ENCODE results near the gene SLCO1A2. TPM values are rescaled to one million over a fixed set of nuclear protein-coding genes. Genes with fewer than 3 reads are reported as not detected.
"Not testable (repeated sequence)": the region's sequence is repeated elsewhere in the genome, so short reads cannot be mapped to it uniquely, and the experiment has no call there.

SLCO1A2 gene, protein sequence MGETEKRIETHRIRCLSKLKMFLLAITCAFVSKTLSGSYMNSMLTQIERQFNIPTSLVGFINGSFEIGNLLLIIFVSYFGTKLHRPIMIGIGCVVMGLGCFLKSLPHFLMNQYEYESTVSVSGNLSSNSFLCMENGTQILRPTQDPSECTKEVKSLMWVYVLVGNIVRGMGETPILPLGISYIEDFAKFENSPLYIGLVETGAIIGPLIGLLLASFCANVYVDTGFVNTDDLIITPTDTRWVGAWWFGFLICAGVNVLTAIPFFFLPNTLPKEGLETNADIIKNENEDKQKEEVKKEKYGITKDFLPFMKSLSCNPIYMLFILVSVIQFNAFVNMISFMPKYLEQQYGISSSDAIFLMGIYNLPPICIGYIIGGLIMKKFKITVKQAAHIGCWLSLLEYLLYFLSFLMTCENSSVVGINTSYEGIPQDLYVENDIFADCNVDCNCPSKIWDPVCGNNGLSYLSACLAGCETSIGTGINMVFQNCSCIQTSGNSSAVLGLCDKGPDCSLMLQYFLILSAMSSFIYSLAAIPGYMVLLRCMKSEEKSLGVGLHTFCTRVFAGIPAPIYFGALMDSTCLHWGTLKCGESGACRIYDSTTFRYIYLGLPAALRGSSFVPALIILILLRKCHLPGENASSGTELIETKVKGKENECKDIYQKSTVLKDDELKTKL
- under 1 TPM in 1 of 4 donors, not detected in 3; 0.22 TPM for total RNA-seq

DNA sequence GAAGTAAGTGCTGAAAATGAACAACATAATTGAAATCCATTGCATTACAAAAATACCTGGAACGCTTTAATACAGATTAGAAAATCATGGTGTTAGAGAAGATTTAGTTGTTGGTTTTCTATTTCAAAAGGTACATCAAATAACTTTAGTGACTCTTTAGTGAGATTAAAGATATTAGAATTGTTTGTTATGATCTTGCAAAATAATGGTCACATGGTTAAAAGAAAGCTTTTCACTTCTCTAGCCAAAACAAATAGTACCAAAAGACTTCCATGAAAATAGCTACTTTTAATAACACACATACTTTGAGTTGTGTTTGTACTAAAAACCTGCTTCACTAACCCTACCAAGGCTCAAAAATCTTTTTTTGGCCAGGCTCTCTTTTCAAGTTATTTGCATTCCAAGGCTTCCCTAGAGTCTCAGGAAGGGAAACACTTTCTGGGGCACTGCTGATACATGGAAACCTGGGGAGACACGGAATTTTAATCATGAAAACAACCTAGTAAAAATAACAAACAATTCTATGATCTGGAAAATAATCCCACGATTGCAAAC lies at the start of gene SLCO1A2:
TSS of gene SLCO1A2 (minus strand) at position 147 of the 555 bp plus-strand sequence. CDS start 270 bp downstream, outside the sequence.
- Histone ChIP-seq H3K4me1 (peaks cover 0 to 12% (median 0%) of the 10 kb centered on the region in 4 donors), H3K9me3 (peaks cover 0 to 12% (median 0%) of the 10 kb centered on the region in 4 donors), H3K27ac (peak within 1 kb of the TSS in 1 of 4 donors; percentile 10), H3K4me3 (no peak within 1 kb of the TSS), H3K36me3 (no peaks in the 10 kb centered on the region), H3K27me3 (no peaks in the 10 kb centered on the region)
- WGBS, 2 donors, result 50 to 62% methylated on average over 3 of the region's 3 CpGs
- no peak for DNase-seq (ENCODE audit: low spot score in 2 of 2)
- TF ChIP-seq POLR2A (IDR thresholded peaks at IDR 0.05) (no peak), EP300 (IDR thresholded peaks at IDR 0.05) (no peak)
- TF ChIP-seq, protein P1, sequence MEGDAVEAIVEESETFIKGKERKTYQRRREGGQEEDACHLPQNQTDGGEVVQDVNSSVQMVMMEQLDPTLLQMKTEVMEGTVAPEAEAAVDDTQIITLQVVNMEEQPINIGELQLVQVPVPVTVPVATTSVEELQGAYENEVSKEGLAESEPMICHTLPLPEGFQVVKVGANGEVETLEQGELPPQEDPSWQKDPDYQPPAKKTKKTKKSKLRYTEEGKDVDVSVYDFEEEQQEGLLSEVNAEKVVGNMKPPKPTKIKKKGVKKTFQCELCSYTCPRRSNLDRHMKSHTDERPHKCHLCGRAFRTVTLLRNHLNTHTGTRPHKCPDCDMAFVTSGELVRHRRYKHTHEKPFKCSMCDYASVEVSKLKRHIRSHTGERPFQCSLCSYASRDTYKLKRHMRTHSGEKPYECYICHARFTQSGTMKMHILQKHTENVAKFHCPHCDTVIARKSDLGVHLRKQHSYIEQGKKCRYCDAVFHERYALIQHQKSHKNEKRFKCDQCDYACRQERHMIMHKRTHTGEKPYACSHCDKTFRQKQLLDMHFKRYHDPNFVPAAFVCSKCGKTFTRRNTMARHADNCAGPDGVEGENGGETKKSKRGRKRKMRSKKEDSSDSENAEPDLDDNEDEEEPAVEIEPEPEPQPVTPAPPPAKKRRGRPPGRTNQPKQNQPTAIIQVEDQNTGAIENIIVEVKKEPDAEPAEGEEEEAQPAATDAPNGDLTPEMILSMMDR (IDR thresholded peaks at IDR 0.05), result no peak

GRCh38 chr12:21384261-21384660 lies 49.5 kb upstream of the SLCO1A2 start:
- no peaks in the 10 kb centered on the region for H3K4me1 ChIP-seq
- no peaks in the 10 kb centered on the region for H3K27me3 ChIP-seq
- H3K9me3 ChIP-seq, result no peaks in the 10 kb centered on the region
- H3K4me3 ChIP-seq, result no peak overlapping the region
- H3K27ac ChIP-seq, result no peak overlapping the region
- no peaks in the 10 kb centered on the region for H3K36me3 ChIP-seq
- no peak for DNase-seq (ENCODE audit: low spot score in 2 of 2)
- 80 to 82% methylated on average over 2 of the region's 2 CpGs for WGBS, 2 donors
- TF ChIP-seq, protein P1 (IDR thresholded peaks at IDR 0.05), result no peak
- TF ChIP-seq POLR2A (IDR thresholded peaks at IDR 0.05) (no peak), EP300 (IDR thresholded peaks at IDR 0.05) (no peak)

DNA sequence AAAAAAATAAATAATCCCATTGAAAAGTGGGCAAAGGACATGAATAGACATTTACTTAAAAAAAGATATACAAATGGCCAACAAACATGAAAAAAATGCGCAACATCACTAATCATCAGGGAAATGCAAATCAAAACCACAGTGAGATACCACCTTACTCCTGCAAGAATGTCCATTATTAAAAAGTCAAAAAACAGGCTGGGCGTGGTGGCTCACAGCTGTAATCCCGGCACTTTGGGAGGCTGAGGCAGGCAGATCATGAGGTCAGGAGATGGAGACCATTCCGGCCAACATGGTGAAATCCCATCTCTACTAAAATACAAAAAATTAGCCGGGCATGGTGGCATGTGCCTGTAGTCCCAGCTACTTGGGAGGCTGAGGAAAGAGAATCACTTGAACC lies 46.6 kb upstream of the SLCO1A2 start:
- WGBS, 2 donors, result 92 to 98% methylated on average over 5 of the region's 5 CpGs
- not testable (repeated sequence) for DNase-seq (ENCODE audit: low spot score in 2 of 2); H3K9me3 ChIP-seq; H3K27me3 ChIP-seq; H3K36me3 ChIP-seq; H3K27ac ChIP-seq; H3K4me3 ChIP-seq; H3K4me1 ChIP-seq

DNA sequence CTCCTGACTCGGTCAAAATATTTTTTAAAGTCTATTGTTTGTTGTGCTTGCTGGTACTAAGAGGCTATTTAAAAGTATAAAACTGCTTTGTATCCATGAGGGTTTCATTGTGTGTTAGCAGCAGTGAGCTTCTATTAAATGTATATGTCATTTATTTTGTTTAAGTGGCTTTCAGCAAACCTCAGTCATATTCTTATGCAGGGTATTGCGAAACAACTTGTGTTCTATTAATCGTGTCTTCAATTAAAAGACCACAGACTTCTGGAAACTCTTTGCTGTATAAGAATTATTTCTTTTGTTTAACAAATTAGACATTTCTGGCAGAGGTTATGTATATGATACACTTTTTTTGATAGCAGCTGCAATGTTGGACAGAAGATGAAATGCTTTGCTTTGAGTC lies 44.5 kb upstream of the SLCO1A2 start:
- 52 to 61% methylated on average over 3 of the region's 3 CpGs for WGBS, 2 donors
- Histone ChIP-seq H3K36me3 (no peaks in the 10 kb centered on the region), H3K4me3 (no peak overlapping the region), H3K9me3 (no peaks in the 10 kb centered on the region), H3K27ac (no peak overlapping the region), H3K4me1 (no peaks in the 10 kb centered on the region), H3K27me3 (no peaks in the 10 kb centered on the region)
- no peak for DNase-seq (ENCODE audit: low spot score in 2 of 2)
- TF ChIP-seq, protein P1 (IDR thresholded peaks at IDR 0.05), result no peak
- TF ChIP-seq EP300 (IDR thresholded peaks at IDR 0.05) (no peak), POLR2A (IDR thresholded peaks at IDR 0.05) (no peak)

DNA sequence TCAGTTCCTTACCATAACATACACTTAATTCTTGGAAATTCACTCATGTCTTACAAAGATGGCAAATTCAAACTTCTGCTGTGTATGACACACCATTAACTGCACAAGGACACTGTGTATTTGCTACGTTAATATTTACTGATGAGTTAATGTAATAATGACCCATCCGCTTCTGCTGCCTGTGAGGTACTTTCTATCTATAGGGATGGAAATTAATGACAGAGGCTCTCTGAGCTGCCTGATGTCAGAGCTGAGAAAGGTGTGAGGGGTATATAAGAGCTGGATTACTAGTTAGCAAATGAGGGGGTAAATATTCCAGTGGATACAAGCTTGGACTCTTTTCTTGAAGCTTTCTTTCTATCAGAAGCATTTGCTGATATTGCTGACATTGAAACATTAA lies 37.9 kb upstream of the SLCO1A2 start, which contains the start of gene IAPP:
TSS of gene IAPP (plus strand) at position 301 of the 400 bp plus-strand sequence. CDS start 450 bp downstream, outside the sequence.
- Histone ChIP-seq H3K9me3 (no peaks in the 10 kb centered on the region), H3K27ac (no peak within 1 kb of the TSS), H3K36me3 (no peaks in the 10 kb centered on the region), H3K4me1 (no peaks in the 10 kb centered on the region), H3K4me3 (no peak within 1 kb of the TSS), H3K27me3 (no peaks in the 10 kb centered on the region)
- no peak for DNase-seq (ENCODE audit: low spot score in 2 of 2)
- 78 to 85% methylated on average over 2 of the region's 2 CpGs for WGBS, 2 donors
- TF ChIP-seq, protein P1 (IDR thresholded peaks at IDR 0.05), result no peak
- TF ChIP-seq POLR2A (IDR thresholded peaks at IDR 0.05) (no peak), EP300 (IDR thresholded peaks at IDR 0.05) (no peak)

Measured in tibial nerve (tissue), 4 donors.